NK-92 treated with Interleukin-12 subunit alpha and Interleukin-12 subunit beta, amount 100 ng/mL, for 24 hours (cell line): ENCODE data around the gene ST6GALNAC1.
"Not testable (repeated sequence)": the region's sequence is repeated elsewhere in the genome, so short reads cannot be mapped to it uniquely, and the experiment has no call there.

Experiments
- DNase-seq: peaks from one replicate; lab custom pipeline; 2025; lab: John Stamatoyannopoulos, UW

Gene ST6GALNAC1

GRCh38 chr17:76611080-76611749, 32.3 kb downstream of the ST6GALNAC1 start:
- not testable (repeated sequence) for DNase-seq

DNA sequence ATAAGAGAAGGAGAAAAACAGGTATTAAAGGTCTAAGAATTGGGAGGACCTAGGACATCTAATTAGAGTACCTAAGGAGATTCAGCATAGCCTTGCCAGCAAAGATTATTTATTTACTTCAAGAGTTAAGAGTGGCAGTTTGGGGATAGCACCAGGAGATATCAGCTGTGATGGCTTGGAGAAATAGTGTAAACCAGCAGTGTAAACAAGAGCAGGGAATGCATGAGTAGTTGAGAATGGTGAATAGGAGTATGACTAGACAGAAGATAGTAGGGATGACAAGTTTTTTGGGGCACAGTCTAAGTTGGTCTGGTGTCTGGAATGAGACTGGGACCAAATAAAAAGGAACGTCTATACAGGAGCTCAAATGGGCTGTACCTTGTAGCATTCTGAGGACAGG, 36.9 kb downstream of the ST6GALNAC1 start:
- DNase-seq = not testable (repeated sequence)

- DNase-seq = no peak
Measured at GRCh38 chr17:76601065-76601464, 42.5 kb downstream of the ST6GALNAC1 start.

DNA sequence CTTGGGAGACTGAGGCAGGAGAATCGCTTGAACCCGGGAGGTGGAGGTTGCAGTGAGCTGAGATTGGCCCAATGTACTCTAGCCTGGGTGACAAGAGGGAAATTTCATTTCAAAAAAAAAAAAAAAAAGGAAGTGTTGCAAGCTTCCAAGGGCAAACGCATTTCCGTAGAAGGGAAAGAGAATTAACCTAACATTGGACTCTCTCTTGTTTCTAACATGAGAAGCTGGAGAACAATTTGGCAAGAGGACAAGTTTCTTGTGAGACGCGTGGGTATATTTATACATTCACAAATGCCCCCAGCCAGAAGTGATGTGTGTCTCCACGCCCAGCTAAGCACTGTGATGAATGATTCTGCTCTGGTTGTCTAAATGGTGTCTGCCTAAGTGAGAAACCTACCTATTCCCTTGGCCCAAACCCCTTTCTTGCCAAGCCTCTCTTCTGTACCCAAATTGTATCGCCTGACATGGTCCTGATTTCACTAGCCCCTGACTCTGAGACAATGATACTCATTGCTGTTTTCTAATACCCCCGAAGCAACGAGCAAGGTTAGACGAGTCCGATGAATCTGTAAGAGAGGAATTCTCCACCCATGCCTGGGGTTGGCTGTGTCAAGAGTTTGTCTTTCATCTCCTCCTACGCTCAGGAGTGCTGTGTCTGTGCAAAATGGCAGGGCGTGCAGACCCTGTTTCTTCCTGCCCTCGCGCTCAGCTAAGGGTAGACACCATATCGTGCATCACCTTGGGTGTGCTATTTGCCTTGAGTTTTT, 43.7 kb downstream of the ST6GALNAC1 start:
- DNase-seq = no peak

- DNase-seq = no peak
Measured at GRCh38 chr17:76598004-76598439, 45.5 kb downstream of the ST6GALNAC1 start.

DNA sequence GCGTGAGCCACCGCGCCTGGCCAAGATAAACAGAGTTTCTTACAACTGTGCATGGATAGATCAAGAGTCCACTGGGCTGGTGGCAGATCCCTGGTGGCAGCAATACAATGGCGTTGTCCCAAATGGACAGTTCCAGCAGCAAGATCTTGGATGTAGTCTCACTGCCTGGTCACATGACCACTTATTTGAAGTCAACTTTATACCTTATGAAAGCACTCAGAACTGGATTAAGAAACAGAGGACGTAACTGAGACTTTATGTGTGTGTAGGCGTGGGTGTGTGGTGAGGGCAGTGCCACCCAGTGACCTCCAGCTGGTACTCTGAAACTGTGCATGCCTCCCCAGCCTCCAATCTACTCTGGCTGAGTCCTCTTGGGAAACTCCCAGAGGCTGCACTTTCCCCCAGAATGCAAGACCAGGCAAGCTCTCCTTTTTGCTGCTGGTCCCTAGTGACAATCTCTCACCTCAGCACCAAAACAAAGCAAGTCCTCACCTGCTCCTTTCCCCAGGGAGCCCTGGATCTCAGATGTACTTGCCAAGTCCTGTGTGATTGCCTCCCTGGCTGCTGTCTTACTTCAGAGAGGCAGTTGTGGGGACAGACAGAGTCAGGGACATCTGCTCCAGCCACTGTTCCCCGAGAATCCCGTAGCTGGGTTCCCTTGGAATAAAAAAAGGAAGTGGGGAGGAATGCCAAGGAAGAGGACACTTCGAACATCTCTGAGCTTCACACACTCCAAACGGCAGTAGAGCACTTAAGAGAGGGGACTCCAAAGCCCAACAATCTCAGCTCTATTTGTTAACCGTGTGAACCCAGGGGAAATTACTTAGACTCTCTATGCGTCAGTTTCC, 46.2 kb downstream of the ST6GALNAC1 start:
- DNase-seq = no peak

GRCh38 chr17:76594690-76595089, 48.9 kb downstream of the ST6GALNAC1 start:
- no peak for DNase-seq

DNA sequence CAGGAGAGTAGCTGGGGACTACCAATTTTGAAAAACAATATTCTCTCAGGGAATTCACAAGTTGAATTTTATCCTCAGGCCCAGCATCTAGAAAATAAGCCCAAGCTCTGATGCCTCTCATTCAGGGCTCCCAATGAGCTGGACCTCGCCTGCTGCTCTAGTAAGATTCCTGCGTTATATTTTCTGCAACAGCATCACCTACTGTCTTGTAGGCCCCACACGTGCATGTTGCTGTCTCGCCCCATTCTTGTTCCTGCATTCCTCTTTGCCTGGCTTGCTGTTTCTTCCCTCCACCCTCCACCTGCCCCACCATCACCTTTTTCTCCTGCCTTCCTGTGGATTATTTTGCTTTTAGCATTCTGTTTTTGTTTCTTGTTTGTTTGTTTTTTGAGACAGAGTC, 49.6 kb downstream of the ST6GALNAC1 start:
- DNase-seq = no peak

- DNase-seq = no peak
Measured at GRCh38 chr17:76593384-76593826, 50.2 kb downstream of the ST6GALNAC1 start.

DNA sequence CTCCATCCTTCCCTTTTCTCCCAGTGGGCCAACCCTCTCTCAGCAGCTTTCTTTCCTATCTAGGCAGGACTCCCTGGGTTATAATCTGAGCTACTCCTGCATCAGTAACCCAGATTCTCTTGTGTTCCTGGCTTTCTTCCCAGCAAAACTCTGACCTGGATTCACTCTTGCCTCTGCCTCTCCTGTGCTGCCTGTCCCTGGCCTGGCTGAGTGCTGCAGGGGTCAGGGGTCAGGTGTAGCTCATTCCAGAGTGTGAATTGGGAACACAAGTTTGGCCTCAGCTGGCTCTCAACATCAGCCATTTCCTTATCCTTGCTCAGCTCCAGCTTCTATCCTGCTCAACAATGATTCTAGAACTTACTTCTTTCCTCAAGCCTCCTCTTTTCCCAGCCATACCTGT, 55.4 kb downstream of the ST6GALNAC1 start:
- no peak for DNase-seq

DNA sequence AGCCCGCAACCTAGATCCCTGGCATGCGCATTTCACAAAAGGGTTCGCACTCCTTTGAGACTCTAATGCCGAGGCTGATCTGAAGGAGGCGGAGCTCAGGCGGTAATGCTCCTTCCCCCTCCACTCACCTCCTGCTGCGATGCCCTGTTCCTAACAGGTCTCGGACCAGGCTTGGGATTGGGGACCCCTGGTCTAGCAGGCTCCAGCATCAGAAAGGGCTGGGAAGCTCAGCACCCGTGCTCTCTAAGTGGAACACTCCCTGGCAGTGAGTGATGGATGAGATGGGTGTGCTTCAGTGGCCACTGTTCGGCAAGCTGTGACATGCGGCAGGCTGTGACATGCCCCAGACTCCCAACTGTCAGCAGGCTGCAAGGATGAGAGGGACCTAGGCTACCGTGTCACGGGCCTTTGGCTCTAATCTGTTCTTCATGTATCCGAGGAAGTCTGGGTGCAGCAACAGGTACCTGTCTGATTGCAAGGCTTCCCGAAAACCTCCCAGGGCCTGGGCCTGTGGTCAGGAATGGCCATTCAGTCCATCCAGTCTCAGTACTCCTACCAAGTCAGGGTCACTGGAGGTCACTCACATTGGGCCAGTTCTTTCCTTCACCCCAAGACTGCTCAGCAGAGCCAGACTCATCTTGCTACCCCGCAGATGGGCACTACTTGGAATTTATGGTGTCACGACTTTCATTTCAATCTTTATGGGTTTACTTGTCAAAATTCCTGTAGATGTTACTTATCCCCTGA, 56.6 kb downstream of the ST6GALNAC1 start:
- no peak for DNase-seq

DNA sequence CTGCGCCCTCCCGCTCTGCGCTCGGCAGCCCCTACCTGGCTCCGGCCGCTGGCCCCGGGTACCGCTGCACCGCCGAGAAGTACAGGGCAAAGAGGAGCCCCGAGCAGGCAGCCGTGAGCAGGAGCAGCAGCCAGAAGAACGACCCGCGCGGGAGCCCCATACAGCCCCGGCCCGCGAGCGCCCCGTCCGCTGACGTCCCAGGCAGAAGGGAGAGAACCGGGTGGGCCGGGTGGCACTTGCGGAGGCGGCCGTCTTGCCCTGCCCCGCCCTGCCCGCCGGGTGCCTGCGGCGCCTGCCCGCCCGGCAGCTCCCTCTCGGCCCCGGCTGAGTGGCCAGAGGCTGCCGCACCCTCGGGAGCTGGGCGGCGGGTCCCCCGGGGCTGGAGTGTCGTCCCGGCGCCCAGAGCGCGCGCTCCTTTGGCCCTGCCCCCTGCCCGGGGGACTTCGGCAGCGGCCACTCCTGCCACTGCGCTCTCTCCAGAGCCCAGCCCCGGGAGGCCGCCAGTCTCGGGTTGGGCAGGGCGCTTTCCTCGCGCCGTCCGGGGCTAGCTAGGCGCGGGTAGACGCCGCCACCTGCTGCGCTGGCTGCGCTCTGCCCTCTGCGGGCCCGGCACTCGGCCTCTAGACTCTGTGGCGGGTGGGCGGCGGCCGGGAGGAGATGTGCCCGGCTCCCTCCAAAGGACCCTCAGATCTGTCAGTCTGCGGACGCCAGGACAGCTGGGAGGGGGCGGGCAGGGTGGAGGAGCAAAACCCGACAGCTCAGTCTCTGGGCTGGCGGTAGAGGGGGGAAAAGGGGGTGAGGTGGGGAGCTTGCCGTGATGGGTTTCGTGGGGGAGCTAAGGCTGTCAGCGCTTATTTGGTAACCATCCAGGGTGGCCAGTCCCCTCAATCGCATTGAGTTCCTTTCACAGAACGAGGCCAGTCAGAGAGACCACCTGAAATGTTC, 57.6 kb downstream of the ST6GALNAC1 start, which contains the start of gene ST6GALNAC2:
Gene ST6GALNAC2 (minus strand): TSS at position 212 of the 945 bp plus-strand sequence. CDS start 52 bp downstream, at position 160.
- no peak for DNase-seq

- no peak for DNase-seq
Measured at GRCh38 chr17:76585033-76585648, 58.4 kb downstream of the ST6GALNAC1 start.

GRCh38 chr17:76584427-76585032, 59.0 kb downstream of the ST6GALNAC1 start:
- no peak for DNase-seq

GRCh38 chr17:76582660-76583059, 60.9 kb downstream of the ST6GALNAC1 start:
- no peak for DNase-seq

DNA sequence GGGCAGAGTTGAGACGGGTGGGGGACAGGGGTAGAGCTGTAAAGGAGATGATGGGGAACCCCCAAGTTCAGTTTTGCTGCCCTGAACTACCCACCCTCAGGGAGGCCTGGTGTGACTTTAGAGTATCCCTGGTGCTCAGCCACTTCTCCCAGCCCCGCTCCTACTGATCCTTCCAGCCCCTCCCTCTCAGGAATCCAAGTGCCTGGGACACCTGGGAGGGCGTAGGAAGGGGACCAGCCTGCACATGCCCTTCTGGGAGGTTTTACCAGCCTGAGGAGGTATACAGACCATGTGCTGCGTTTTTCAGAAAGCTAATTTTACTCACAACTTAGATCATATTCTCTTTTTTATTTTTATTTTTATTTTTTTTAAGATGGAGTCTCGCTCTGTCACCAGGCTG, 62.0 kb downstream of the ST6GALNAC1 start:
- no peak for DNase-seq

GRCh38 chr17:76579281-76579680, 64.3 kb downstream of the ST6GALNAC1 start:
- DNase-seq = no peak

- no peak for DNase-seq
Measured at GRCh38 chr17:76578376-76578775, 65.2 kb downstream of the ST6GALNAC1 start.

GRCh38 chr17:76577876-76578275, 65.7 kb downstream of the ST6GALNAC1 start:
- DNase-seq = no peak

DNA sequence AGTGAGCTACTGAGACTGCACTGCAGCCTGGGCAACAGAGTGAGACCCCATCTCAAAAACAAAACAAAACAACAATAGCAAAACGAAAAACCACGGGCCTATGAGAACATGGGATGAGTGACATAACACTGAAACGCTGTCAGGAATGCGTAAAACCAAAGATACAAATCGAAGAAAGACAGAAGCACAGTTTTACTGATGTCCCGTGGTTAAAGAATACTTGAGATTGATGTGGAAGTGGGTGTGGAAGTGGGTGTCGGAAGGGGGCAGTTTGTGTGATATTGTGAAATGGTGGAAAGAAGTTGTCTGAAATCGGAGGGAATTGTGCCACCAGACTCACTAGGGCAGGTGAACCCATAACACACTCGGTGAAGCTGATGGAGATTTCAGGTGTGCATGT, 67.4 kb downstream of the ST6GALNAC1 start:
- DNase-seq = no peak
